ENCODE data around the gene MLLT1. TPM values are rescaled to one million over a fixed set of nuclear protein-coding genes. Genes with fewer than 3 reads are reported as not detected.
A peak's percentile ranks its signal among the peaks of the same experiment; 100 is the strongest.
"Not testable (repeated sequence)": the region's sequence is repeated elsewhere in the genome, so short reads cannot be mapped to it uniquely, and the experiment has no call there.

The MLLT1 gene
- total RNA-seq, 1 donor, result 4.4 TPM

DNA sequence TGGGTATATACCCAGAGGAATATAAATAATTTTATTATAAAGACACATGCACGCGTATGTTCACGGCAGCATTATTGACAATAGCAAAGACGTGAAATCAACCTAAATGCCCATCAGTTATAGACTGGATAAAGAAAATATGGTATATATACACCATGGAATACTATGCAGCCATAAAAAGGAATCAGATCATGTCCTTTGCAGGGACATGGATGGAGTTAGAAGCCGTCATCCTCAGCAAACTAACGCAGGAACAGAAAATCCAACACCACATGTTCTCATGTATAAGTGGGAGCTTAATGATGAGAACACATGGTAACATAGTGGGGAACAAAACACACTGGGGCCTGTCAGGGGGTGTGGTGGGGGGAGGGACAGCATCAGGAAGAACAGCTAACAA, 2.6 kb upstream of the MLLT1 start:
- H3K4me3 ChIP-seq (ENCODE audit: low read length); H3K27me3 ChIP-seq (ENCODE audit: insufficient read depth, low read length): not testable (repeated sequence)
- H3K4me1 ChIP-seq (ENCODE audit: insufficient read depth, low read length), result peaks cover 24% of the 10 kb centered on the region

DNA sequence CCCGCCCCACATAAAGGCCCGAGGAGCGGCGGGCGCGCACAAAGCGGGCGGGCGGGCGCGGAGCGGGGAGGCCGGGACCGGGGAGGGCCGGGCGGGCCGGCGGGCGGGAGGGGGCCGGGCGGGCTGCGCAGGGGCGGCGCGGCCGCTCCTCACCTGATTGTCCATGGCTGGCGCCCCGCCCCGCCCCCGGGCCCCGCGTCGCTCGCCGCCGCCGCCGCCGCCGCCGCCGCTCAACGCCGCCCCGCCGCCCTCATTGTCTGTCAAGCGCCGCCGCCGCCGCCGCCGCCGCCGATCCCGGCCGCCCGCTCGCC, 200 bp downstream of the MLLT1 start:
- Histone ChIP-seq H3K27me3 (ENCODE audit: insufficient read depth, low read length) (no peaks in the 10 kb centered on the region), H3K4me1 (ENCODE audit: insufficient read depth, low read length) (peaks cover 52% of the 10 kb centered on the region), H3K4me3 (ENCODE audit: low read length) (peak overlapping the region; percentile 51), H3K9me3 (ENCODE audit: low read depth, low read length) (no peaks in the 10 kb centered on the region)

More for the DNA sequence above, 2.6 kb upstream of the MLLT1 start:
- not testable (repeated sequence) for H3K9me3 ChIP-seq (ENCODE audit: low read depth, low read length)

DNA sequence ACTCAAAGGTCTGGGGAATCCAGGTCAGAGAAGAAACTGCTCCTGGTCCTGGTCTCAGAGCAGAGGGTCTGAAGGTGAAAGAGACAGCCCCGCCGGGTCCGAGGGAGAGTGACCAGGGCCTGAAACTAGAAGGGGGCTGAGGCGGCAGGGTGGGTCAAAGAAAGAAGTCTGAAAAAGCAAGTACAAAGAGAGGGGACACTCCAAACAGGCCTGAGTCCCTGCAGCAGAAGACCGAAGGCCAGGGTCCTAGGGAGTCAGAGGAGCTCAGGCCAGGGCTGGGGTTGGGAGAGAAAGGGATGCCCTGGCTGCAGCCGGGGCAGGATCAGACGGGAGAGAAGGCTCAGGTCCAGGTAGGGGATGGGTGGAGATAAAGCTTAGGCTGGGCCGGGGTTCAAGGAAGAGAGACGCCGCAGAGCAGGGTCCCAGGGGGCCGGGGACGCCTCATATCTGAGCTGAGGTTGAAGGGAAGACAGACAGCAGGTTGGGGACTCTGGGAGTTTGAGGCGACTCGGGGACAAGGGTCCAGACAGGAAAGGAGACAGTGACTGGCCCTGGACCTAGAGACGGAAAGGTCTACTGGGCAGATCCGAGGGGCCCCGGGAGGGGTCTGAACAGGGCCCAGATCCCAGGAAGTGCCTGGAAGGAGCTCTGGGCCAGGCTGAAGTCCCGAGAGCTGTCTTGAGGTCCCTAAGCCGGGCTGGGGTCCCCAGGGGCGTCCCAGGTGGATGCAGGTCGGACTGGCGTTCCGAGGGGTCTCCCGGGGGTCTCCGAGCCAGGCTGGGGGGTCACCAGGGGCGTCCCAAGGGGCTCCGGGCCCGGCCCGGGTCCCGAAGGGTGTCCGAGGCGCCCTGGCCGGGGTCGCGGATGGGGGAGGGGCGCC, 795 bp downstream of the MLLT1 start:
- peaks cover 58% of the 10 kb centered on the region for H3K4me1 ChIP-seq (ENCODE audit: insufficient read depth, low read length)
- H3K4me3 ChIP-seq (ENCODE audit: low read length), result peak overlapping the region; percentile 51
- H3K9me3 ChIP-seq (ENCODE audit: low read depth, low read length), result no peaks in the 10 kb centered on the region
- no peaks in the 10 kb centered on the region for H3K27me3 ChIP-seq (ENCODE audit: insufficient read depth, low read length)

DNA sequence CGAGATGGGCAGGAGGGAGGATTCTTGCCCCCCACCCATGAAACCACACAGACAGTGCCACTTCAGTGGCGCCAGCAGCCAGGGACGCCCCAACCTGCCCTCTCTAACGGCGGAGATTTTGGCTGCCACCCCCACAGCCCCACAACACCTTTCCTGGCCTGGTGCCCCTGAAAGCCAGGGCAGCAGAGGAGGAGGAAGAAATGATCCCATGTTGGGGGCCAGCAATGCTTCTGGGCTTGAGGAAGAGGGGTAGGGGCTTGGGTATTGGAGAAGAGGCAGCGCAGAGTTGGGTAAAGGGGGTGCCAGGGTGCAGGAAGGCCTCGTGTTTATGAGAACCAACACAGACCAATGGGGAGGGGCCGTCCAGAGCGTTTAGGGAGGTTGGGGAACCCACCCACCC, 1.7 kb downstream of the MLLT1 start:
- Histone ChIP-seq H3K4me1 (ENCODE audit: insufficient read depth, low read length) (peaks cover 67% of the 10 kb centered on the region), H3K27me3 (ENCODE audit: insufficient read depth, low read length) (no peaks in the 10 kb centered on the region), H3K4me3 (ENCODE audit: low read length) (no peak overlapping the region), H3K9me3 (ENCODE audit: low read depth, low read length) (no peaks in the 10 kb centered on the region)

DNA sequence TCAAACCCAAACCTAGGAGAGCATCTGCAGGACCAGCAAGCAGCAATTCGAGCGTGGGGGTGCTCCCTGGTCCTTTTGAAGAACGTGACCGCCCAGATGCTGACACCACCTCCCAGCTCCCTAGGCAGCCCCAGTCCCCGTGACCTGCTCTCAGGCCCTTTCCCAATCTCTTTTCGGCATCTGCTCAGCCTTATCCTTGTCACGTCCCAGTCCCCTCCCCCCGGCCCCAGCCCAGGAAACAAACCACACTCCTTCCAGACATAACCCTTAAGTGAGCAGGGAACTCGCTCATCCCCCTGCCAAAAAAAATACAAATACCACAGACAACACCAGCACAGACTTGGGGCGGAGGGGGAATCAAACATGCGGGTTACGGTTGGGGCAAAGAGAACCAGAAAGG, 3.3 kb downstream of the MLLT1 start:
- no peaks in the 10 kb centered on the region for H3K9me3 ChIP-seq (ENCODE audit: low read depth, low read length)
- peaks cover 70% of the 10 kb centered on the region for H3K4me1 ChIP-seq (ENCODE audit: insufficient read depth, low read length)
- no peaks in the 10 kb centered on the region for H3K27me3 ChIP-seq (ENCODE audit: insufficient read depth, low read length)
- no peak overlapping the region for H3K4me3 ChIP-seq (ENCODE audit: low read length)

- Histone ChIP-seq H3K4me1 (ENCODE audit: insufficient read depth, low read length) (peaks cover 66% of the 10 kb centered on the region), H3K9me3 (ENCODE audit: low read depth, low read length) (no peaks in the 10 kb centered on the region), H3K4me3 (ENCODE audit: low read length) (no peak overlapping the region), H3K27me3 (ENCODE audit: insufficient read depth, low read length) (no peaks in the 10 kb centered on the region)
Observed at GRCh38 chr19:6275170-6275744, 4.5 kb downstream of the MLLT1 start.

DNA sequence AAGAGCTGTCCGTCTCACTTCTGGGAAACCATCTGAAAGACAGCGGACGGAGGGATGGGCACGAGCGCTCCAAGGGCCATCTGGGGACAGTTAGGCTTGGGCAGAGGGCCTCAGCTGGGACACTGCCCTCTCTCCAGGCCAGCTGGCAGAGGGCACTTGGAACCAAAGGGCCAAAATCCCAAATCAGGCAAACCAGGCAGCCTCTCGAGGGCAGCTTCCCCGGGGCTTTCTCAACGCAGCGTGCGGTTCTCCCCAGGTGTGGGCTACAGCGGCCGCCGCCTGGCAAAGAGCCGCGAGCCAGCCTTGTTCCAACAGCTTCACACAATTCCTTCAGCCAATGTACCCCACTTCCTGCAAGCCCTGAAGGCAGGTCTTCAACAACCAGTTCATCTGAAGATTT, 5.0 kb downstream of the MLLT1 start:
- Histone ChIP-seq H3K27me3 (ENCODE audit: insufficient read depth, low read length) (no peaks in the 10 kb centered on the region), H3K4me1 (ENCODE audit: insufficient read depth, low read length) (peaks cover 65% of the 10 kb centered on the region), H3K4me3 (ENCODE audit: low read length) (no peak overlapping the region), H3K9me3 (ENCODE audit: low read depth, low read length) (no peaks in the 10 kb centered on the region)

DNA sequence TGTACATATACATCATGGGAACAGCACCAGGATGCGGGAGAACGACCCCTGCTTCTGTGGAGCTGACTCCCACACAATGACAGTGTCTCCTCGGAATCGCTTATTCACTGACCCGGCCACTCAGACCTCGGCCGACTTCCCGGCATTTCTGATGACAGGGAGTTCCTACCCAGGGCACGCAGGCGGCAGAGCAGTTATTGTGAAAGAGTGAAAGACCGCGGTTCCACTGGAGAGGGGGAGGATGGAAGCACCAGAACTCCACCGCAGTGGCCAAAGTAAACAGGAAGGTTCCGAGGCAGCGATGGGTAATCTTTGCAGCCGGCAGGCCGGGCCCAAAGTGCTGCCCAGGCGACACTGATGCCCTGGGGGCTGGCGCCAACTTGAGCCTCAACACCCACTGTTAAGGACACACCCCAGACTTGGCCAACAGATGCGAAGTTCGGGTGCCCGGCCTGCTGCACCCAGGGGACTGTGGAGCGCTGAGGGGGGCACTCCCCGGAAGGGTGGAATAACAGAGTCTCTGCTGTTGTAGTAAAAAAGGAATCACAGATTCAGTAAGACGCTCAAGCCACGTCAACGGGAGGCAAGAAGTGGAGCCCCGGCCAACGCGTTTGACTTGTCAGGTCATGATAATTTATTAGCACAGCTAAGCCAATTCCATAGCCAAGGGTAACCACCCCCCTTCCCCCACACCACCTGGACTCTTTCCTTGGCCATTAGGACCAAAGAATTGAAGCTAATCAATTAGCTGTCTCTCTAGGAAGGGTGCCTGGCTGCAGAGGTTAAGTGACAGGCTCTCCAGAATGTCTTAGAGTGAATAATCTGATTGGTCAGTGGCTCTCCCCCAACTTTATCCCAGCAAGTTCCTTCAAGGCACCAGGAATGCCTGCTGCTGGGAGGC, 5.8 kb downstream of the MLLT1 start:
- Histone ChIP-seq H3K4me1 (ENCODE audit: insufficient read depth, low read length) (peaks cover 61% of the 10 kb centered on the region), H3K27me3 (ENCODE audit: insufficient read depth, low read length) (no peaks in the 10 kb centered on the region)

GRCh38 chr19:6272913-6273600, 6.7 kb downstream of the MLLT1 start:
- no peaks in the 10 kb centered on the region for H3K9me3 ChIP-seq (ENCODE audit: low read depth, low read length)
- H3K4me3 ChIP-seq (ENCODE audit: low read length), result no peak overlapping the region
- no peaks in the 10 kb centered on the region for H3K27me3 ChIP-seq (ENCODE audit: insufficient read depth, low read length)
- H3K4me1 ChIP-seq (ENCODE audit: insufficient read depth, low read length), result peaks cover 53% of the 10 kb centered on the region

More for the DNA sequence above, 5.8 kb downstream of the MLLT1 start:
- Histone ChIP-seq H3K9me3 (ENCODE audit: low read depth, low read length) (no peaks in the 10 kb centered on the region), H3K4me3 (ENCODE audit: low read length) (peak overlapping the region; percentile 6)

DNA sequence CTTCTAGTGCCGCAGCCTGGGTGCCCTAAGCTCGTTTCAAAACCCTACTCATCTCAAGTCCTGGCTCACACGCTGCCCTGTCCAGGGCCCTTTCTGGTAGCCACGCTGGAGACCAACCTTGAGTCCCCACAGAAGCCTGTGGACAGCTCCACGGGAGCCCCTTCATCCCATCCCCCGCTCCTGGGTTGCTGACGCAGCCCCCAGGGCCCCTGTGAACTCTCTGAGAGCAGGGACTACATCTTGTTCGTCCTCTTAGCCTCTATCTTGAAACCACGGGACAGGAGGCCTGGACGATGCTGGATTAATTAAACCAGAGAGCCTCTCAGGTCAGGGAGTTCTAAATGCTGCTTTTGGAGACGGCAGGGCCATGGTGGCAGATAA, 7.4 kb downstream of the MLLT1 start:
- H3K4me3 ChIP-seq (ENCODE audit: low read length), result no peak overlapping the region
- peaks cover 46% of the 10 kb centered on the region for H3K4me1 ChIP-seq (ENCODE audit: insufficient read depth, low read length)
- no peaks in the 10 kb centered on the region for H3K27me3 ChIP-seq (ENCODE audit: insufficient read depth, low read length)
- H3K9me3 ChIP-seq (ENCODE audit: low read depth, low read length), result no peaks in the 10 kb centered on the region

- Histone ChIP-seq H3K9me3 (ENCODE audit: low read depth, low read length) (no peaks in the 10 kb centered on the region), H3K4me3 (ENCODE audit: low read length) (no peak overlapping the region), H3K27me3 (ENCODE audit: insufficient read depth, low read length) (no peaks in the 10 kb centered on the region), H3K4me1 (ENCODE audit: insufficient read depth, low read length) (peaks cover 41% of the 10 kb centered on the region)
Observed at GRCh38 chr19:6271721-6272410, 7.9 kb downstream of the MLLT1 start.

DNA sequence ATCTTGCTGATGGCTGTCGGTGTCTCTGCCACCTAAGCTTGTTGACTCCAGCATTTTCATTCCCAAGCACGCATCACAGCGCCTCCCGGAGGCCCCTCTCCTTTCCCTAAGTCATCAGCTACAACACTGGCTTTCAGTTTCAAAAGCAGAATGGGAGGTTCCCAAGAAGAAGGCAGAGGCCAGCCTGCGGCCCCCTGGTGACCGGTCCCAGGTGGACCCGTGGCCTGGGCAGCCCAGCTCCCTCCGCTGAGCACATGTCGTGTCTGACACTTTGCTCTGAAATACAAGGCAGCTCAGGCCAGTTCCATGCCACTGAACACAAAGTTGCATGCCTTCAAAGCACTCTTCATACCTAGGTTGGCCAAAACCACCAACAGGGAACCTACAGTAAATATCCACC, 8.5 kb downstream of the MLLT1 start:
- H3K27me3 ChIP-seq (ENCODE audit: insufficient read depth, low read length), result no peaks in the 10 kb centered on the region
- H3K4me3 ChIP-seq (ENCODE audit: low read length), result no peak overlapping the region
- H3K9me3 ChIP-seq (ENCODE audit: low read depth, low read length), result no peaks in the 10 kb centered on the region
- H3K4me1 ChIP-seq (ENCODE audit: insufficient read depth, low read length), result peaks cover 35% of the 10 kb centered on the region

DNA sequence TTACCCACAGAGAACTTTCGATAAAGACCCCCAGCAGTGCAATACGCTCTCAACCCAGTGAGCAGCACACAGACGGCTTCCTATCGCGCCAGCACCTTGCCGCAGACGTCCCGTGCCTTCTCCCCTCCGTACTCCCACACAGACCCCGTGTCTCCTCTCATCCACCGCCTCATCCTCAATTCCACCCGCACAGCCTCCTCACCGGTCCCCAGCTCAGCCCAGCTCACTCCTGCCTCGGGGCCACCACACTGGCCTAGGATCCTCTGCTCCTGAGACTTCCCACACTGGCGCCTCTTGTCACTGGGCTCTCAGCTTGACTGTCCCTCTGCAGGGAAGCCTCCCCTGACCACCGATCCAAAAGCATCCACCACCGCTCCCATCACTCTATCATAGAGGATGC, 9.0 kb downstream of the MLLT1 start:
- peaks cover 31% of the 10 kb centered on the region for H3K4me1 ChIP-seq (ENCODE audit: insufficient read depth, low read length)
- H3K4me3 ChIP-seq (ENCODE audit: low read length), result no peak overlapping the region
- no peaks in the 10 kb centered on the region for H3K9me3 ChIP-seq (ENCODE audit: low read depth, low read length)
- no peaks in the 10 kb centered on the region for H3K27me3 ChIP-seq (ENCODE audit: insufficient read depth, low read length)

- Histone ChIP-seq H3K27me3 (ENCODE audit: insufficient read depth, low read length) (no peaks in the 10 kb centered on the region), H3K4me1 (ENCODE audit: insufficient read depth, low read length) (peaks cover 25% of the 10 kb centered on the region), H3K4me3 (ENCODE audit: low read length) (no peak overlapping the region), H3K9me3 (ENCODE audit: low read depth, low read length) (no peaks in the 10 kb centered on the region)
Observed at GRCh38 chr19:6270076-6270745, 9.6 kb downstream of the MLLT1 start.
